HepG2 (cell line): ENCODE results near the gene STEAP1. TPM values are rescaled to one million over a fixed set of nuclear protein-coding genes. Genes with fewer than 3 reads are reported as not detected.
"Not testable (repeated sequence)": the region's sequence is repeated elsewhere in the genome, so short reads cannot be mapped to it uniquely, and the experiment has no call there.

Experiments used
- ATAC-seq: fragments of 200-7000 bp; cut with Tn5 transposase; 3 replicates; pipeline ENCODE4 v1.9.1; 2020; ENCODE audit warnings: mild to moderate bottlenecking, moderate library complexity
- Bru-seq: library from RNA; stranded (reverse); fragments of 400-500 nt; gene quantifications from one replicate; lab custom pipeline; 2021; lab: Mats Ljungman, UMichigan
- BruChase-seq, 2 experiments: library from RNA; stranded (reverse); fragments of 400-500 nt; gene quantifications; one replicate each; lab custom pipeline; 2021; lab: Mats Ljungman, UMichigan
- BruUV-seq: library from RNA; stranded (reverse); fragments of 400-500 nt; replicated peaks from 2 replicates; lab custom pipeline; 2021; lab: Mats Ljungman, UMichigan
- CTCF ChIA-PET: fragments of 300-600 bp; formaldehyde crosslinking; extraction: SDS; loops from one replicate; lab custom pipeline; 2021; ENCODE audit warnings: low total read pairs, inconsistent platforms, low intra/inter-chr PET ratio; lab: Yijun Ruan, JAX
- POLR2A ChIA-PET: fragments of 350-600 bp; sonication (Branson Sonifier 250); formaldehyde crosslinking; loops from one replicate; lab custom pipeline; 2020; ENCODE audit warnings: antibody characterized with exemption, inconsistent platforms; lab: Yijun Ruan, JAX
- DNase-seq: peaks from one replicate; pipeline ENCODE4 v3.0.0-alpha.2; 2015; ENCODE audit warnings: low spot score
- FAIRE-seq: peaks from 3 replicates; lab custom pipeline; 2011; peaks lifted over from hg19 to GRCh38; lab: Jason Lieb, UNC
- H2AFZ ChIP-seq: one replicate; pipeline ENCODE4 v1.6.1; 2011; ENCODE audit warnings: low read length, inconsistent platforms
- H3K27ac ChIP-seq: fragments of 300-600 bp; 3 replicates; pipeline ENCODE4 v1.8.0; 2011; ENCODE audit warnings: mixed run types, mild to moderate bottlenecking, mixed read lengths, low read length, inconsistent platforms; ENCODE audit not compliant: insufficient read depth; ENCODE audit errors: extremely low read length
- H3K27me3 ChIP-seq, 2 experiments: fragments of 200-600 bp in 1 of 2; 2 replicates in 1 of 2; 3 replicates in 1 of 2; pipeline versions ENCODE4 v1.6.0 to v1.8.0; 2011; ENCODE audit warnings: low read length in 2 of 2, mild to moderate bottlenecking in 2 of 2, moderate library complexity in 2 of 2, inconsistent platforms in 1 of 2; ENCODE audit not compliant: insufficient read depth in 2 of 2, control insufficient read depth in 1 of 2
- H3K36me3 ChIP-seq, 2 experiments: fragments of 200-600 bp in 1 of 2; replicated peaks in 1 of 2; 2 replicates in 1 of 2; 3 replicates in 1 of 2; pipeline versions ENCODE4 v1.5.1 to v1.8.0; 2011; ENCODE audit warnings: low read length in 2 of 2, inconsistent platforms in 1 of 2; ENCODE audit not compliant: insufficient read depth in 2 of 2, control insufficient read depth in 1 of 2
- H3K4me1 ChIP-seq: 2 replicates; pipeline ENCODE4 v1.5.1; 2012; ENCODE audit warnings: low read length, inconsistent platforms; ENCODE audit not compliant: insufficient read depth
- H3K4me2 ChIP-seq: 2 replicates; pipeline ENCODE4 v1.6.0; 2011; ENCODE audit warnings: low read depth, low read length, inconsistent platforms
- H3K4me3 ChIP-seq, 3 experiments: fragments of 200-600 bp in 1 of 3; sonication (generic), shearing (Covaris generic) in 1 of 3; replicated peaks in 1 of 3; 2 replicates each; pipeline ENCODE4 v1.5.1; 2011 to 2016; ENCODE audit warnings: low read length in 3 of 3, inconsistent platforms in 2 of 3, low read depth in 2 of 3, mild to moderate bottlenecking in 2 of 3, control low read depth in 1 of 3, mixed read lengths in 1 of 3; ENCODE audit not compliant: insufficient read depth in 1 of 3
- H3K79me2 ChIP-seq: one replicate; pipeline ENCODE4 v1.6.1; 2011; ENCODE audit warnings: low read length, inconsistent platforms; ENCODE audit not compliant: insufficient read depth
- H3K9ac ChIP-seq: 2 replicates; pipeline ENCODE4 v1.6.0; 2011; ENCODE audit warnings: mild to moderate bottlenecking, low read depth, low read length, inconsistent platforms; ENCODE audit not compliant: insufficient read depth
- H3K9me3 ChIP-seq: 2 replicates; pipeline ENCODE4 v1.5.1; 2012; ENCODE audit warnings: mild to moderate bottlenecking, low read length
- H4K20me1 ChIP-seq: 2 replicates; pipeline ENCODE4 v1.6.0; 2011; ENCODE audit warnings: inconsistent platforms, mild to moderate bottlenecking, low read length, moderate library complexity; ENCODE audit not compliant: insufficient read depth
- ELF1 ChIP-seq: sonication (generic); formaldehyde crosslinking; IDR thresholded peaks from 2 replicates; pipeline ENCODE4 v1.4.0; 2020; ENCODE audit warnings: missing genetic modification reagents
- EP300 ChIP-seq, 3 experiments: sonication (generic) in 1 of 3; formaldehyde crosslinking in 1 of 3; IDR thresholded peaks; 2 replicates each; pipeline versions ENCODE4 v1.5.1 to v1.6.1; 2011 to 2020; ENCODE audit warnings: low read depth in 2 of 3, low read length in 2 of 3, borderline replicate concordance in 1 of 3, improper control_type of control experiment in 1 of 3, mild to moderate bottlenecking in 1 of 3, missing genetic modification reagents in 1 of 3, moderate library complexity in 1 of 3
- HOXA5 ChIP-seq: sonication (generic); formaldehyde crosslinking; IDR thresholded peaks from 2 replicates; pipeline ENCODE4 v1.4.0; 2020; ENCODE audit warnings: missing genetic modification reagents
- IRF2 ChIP-seq: IDR thresholded peaks from 2 replicates; pipeline ENCODE4 v1.6.1; 2018; ENCODE audit warnings: missing genetic modification reagents, missing compliant biosample characterization
- IRX3 ChIP-seq: sonication (generic); formaldehyde crosslinking; IDR thresholded peaks from 2 replicates; pipeline ENCODE4 v1.8.1; 2023; ENCODE audit warnings: mild to moderate bottlenecking, low read depth, missing genetic modification reagents, borderline replicate concordance
- KLF15 ChIP-seq: sonication (generic); formaldehyde crosslinking; IDR thresholded peaks from 2 replicates; pipeline ENCODE4 v1.8.1; 2023; ENCODE audit warnings: borderline replicate concordance, mild to moderate bottlenecking, inconsistent platforms, missing genetic modification reagents, mixed read lengths
- POLR2AphosphoS5 ChIP-seq: IDR thresholded peaks from 2 replicates; pipeline ENCODE4 v1.6.1; 2012; ENCODE audit warnings: low read depth, low read length
- SP140L ChIP-seq: sonication (generic); formaldehyde crosslinking; IDR thresholded peaks from 2 replicates; pipeline ENCODE4 v1.4.0; 2020; ENCODE audit warnings: missing genetic modification reagents, borderline replicate concordance
- ZNF317 ChIP-seq: sonication (generic); formaldehyde crosslinking; IDR thresholded peaks from 2 replicates; pipeline ENCODE4 v1.5.0; 2020; ENCODE audit warnings: mild to moderate bottlenecking, missing genetic modification reagents
- WGBS: methylation state at CpG from one replicate; pipeline ENCODE4 v1.1.6; 2017; ENCODE audit warnings: low lambda C conversion rate; 5-methylcytosine and 5-hydroxymethylcytosine counted together
- in situ Hi-C: cut with HindIII; loops from 2 replicates; pipeline ENCODE4 v1.10.0; 2017; ENCODE audit warnings: low pct_unique_long_range_greater_than_20kb; ENCODE audit not compliant: extremely low pct_ligation_motif_present
- intact Hi-C: fragments of 100-400 bp; cut with micrococcal nuclease; formaldehyde crosslinking; loops from one replicate; pipeline ENCODE4 v1.10.0; 2022; ENCODE audit not compliant: unreplicated experiment
- long read RNA-seq, 2 experiments: library from RNA in 1 of 2; library from polyadenylated mRNA in 1 of 2; stranded (forward) in 1 of 2; unstranded in 1 of 2; transcript quantifications; one replicate each; pipeline ENCODE4 v2.0.0, GENCODE V29; 2019 to 2022
- polyA minus RNA-seq, 3 experiments: library from RNA; depleted of rRNA, polyadenylated mRNA; stranded (reverse); fragments of >200 nt; gene quantifications; 2 replicates each; pipeline ENCODE4 v1.2.3, GENCODE V29; 2011; ENCODE audit warnings: low replicate concordance in 1 of 3
- polyA plus RNA-seq, 8 experiments: library from polyadenylated mRNA; depleted of rRNA in 3 of 8; stranded (reverse) in 7 of 8; unstranded in 1 of 8; fragments of >200 nt; fragmentation: Illumina TruSeq in 4 of 8; extraction: Trizol in 4 of 8; gene quantifications; 2 replicates each; pipeline versions ENCODE4 v1.2.1 to v1.2.3, GENCODE V29; 2011 to 2016; ENCODE audit warnings: low read depth in 4 of 8, missing spikeins in 1 of 8, mixed read lengths in 1 of 8; ENCODE audit not compliant: insufficient read depth in 1 of 8
- total RNA-seq, 5 experiments: library from RNA; depleted of rRNA; stranded (reverse); fragments of >200 nt; fragmentation: Illumina TruSeq; extraction: Trizol; gene quantifications; 2 replicates each; pipeline ENCODE4 v1.2.3, GENCODE V29; 2016; ENCODE audit warnings: low read depth in 1 of 5
- TF ChIP-seq, protein P1 (sequence below): sonication (generic); formaldehyde crosslinking; IDR thresholded peaks from 2 replicates; pipeline ENCODE4 v1.4.0; 2020; ENCODE audit warnings: missing genetic modification reagents
- TF ChIP-seq, protein P2 (sequence below): IDR thresholded peaks from 2 replicates; pipeline ENCODE4 v1.6.1; 2012; ENCODE audit warnings: inconsistent platforms

STEAP1 gene
- total RNA-seq (2016; rRNA removed; fragmentation: Illumina TruSeq; extraction: Trizol) (17.3 and 24.2 TPM in 2 replicates), polyA plus RNA-seq (2011; rRNA removed) (22.2 and 23.2 TPM in 2 replicates), polyA minus RNA-seq (2011; rRNA and poly(A)+ RNA removed; ENCODE audit: low replicate concordance) (3.2 TPM in 1 of 2 replicates, not detected in the other), Bru-seq, nascent RNA (percentile 69 among the genes with signal in this experiment), BruChase-seq, experiment 1, labeled RNA remaining after a 6-hour chase (percentile 75 among the genes with signal in this experiment), BruChase-seq, experiment 2, labeled RNA remaining after a 2-hour chase (percentile 65 among the genes with signal in this experiment)
- total RNA-seq (2016; cell fraction: cytosol; rRNA removed; fragmentation: Illumina TruSeq; extraction: Trizol; ENCODE audit: low read depth): 5.6 and 6.9 TPM in 2 replicates
- total RNA-seq (2016; cell fraction: insoluble cytoplasmic fraction; rRNA removed; fragmentation: Illumina TruSeq; extraction: Trizol): 17.3 and 24.0 TPM in 2 replicates
- 6.2 and 7.4 TPM in 2 replicates for total RNA-seq (2016; cell fraction: membrane; rRNA removed; fragmentation: Illumina TruSeq; extraction: Trizol)
- total RNA-seq (2016; cell fraction: nucleus; rRNA removed; fragmentation: Illumina TruSeq; extraction: Trizol): 20.3 and 22.1 TPM in 2 replicates
- 11.0 and 22.5 TPM in 2 replicates for polyA plus RNA-seq (2011; cell fraction: cytosol; rRNA removed)
- 6.9 and 11.7 TPM in 2 replicates for polyA plus RNA-seq (2011; cell fraction: nucleus; rRNA removed)
- 23.5 and 39.3 TPM in 2 replicates for polyA plus RNA-seq (2012)
- 3.9 and 4.2 TPM in 2 replicates for polyA plus RNA-seq (2016; cell fraction: cytosol; fragmentation: Illumina TruSeq; extraction: Trizol; ENCODE audit: low read depth)
- 15.0 and 16.3 TPM in 2 replicates for polyA plus RNA-seq (2016; cell fraction: insoluble cytoplasmic fraction; fragmentation: Illumina TruSeq; extraction: Trizol; ENCODE audit: low read depth)
- polyA plus RNA-seq (2016; cell fraction: membrane; fragmentation: Illumina TruSeq; extraction: Trizol; ENCODE audit: low read depth): 4.1 and 5.3 TPM in 2 replicates
- polyA plus RNA-seq (2016; cell fraction: nucleus; fragmentation: Illumina TruSeq; extraction: Trizol; ENCODE audit: insufficient read depth, low read depth): 32.3 and 34.0 TPM in 2 replicates
- polyA minus RNA-seq (2011; cell fraction: cytosol; rRNA and poly(A)+ RNA removed): 6.7 and 7.2 TPM in 2 replicates
- 6.3 and 13.8 TPM in 2 replicates for polyA minus RNA-seq (2011; cell fraction: nucleus; rRNA and poly(A)+ RNA removed)
- long read RNA-seq, experiment 1, transcript STEAP1-201 (5 exons, 1,313 nt): major isoform, 22 of 23 reads
- long read RNA-seq, experiment 1, partial matches to known transcripts: 1 of 23 reads
- long read RNA-seq, experiment 1, other reads (novel, unspliced or antisense): 0 of 23 reads
- long read RNA-seq, experiment 2, transcript STEAP1-201 (5 exons, 1,313 nt): major isoform, 33 of 45 reads
- long read RNA-seq, experiment 2, partial matches to known transcripts: 8 of 45 reads
- long read RNA-seq, experiment 2, other reads (novel, unspliced or antisense): 4 of 45 reads

DNA sequence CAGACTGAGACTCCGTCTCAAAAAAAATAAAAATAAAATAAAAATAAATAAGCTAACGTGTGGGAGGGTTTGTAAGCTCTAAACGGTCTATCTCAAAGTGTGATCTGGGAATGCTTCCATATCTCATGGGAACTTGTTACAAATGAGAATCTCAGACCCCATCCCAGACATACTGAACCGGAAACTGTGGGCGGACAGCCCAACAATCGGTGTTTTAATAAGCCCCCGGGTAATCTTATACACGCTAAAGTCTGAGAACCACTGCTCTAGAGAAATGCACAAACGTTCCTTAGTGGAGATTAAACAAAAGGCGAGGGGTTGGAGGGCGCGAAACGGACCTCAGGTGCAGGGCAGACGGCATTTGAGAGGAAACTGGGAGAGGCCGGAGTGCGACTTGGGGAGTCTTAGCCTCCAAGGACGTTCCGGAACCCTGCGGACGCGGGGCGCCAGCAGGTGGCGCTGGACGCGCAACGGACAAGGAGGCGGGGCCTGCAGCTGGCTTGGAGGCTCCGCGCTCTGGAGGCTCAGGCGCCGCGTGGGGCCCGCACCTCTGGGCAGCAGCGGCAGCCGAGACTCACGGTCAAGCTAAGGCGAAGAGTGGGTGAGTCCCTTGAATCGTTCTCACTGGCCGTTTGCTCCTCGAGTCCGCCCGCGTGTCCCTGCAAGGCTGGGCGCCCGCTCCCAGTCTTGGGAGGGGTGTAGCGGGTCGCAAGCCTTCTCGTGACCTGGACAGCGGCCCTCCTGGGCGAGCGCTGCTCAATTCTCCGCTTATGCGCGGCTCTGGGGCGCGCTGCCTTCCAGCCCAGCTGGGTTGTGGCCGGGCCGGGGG is at the start of gene STEAP1:
STEAP1 (plus strand) TSS at position 527 of the 829 bp plus-strand sequence. CDS start 5,320 bp downstream, outside the sequence.
- WGBS: 4% methylated on average over 17 of the region's 58 CpGs
- H4K20me1 ChIP-seq, H3K27me3 ChIP-seq, H3K79me2 ChIP-seq, BruUV-seq, FAIRE-seq, H3K36me3 ChIP-seq, H3K9me3 ChIP-seq: not testable (repeated sequence)
- H2AFZ ChIP-seq: peak within 1 kb of the TSS; percentile 86
- in situ Hi-C loops (loop anchor here (10.0 kb wide), 2 partner anchors 111 to 261 kb away; no protein-coding TSS in a partner anchor), intact Hi-C loops (loop anchor here (1.0 to 5.0 kb wide), 8 partner anchors 19 to 273 kb away; partner anchors contain the start of genes CFAP69, GTPBP10 and STEAP2)
- peak within 1 kb of the TSS; percentile 81 for H3K9ac ChIP-seq
- peak within 1 kb of the TSS; percentile 75 for H3K27ac ChIP-seq
- ATAC-seq (peak; percentile 95), DNase-seq (peak; percentile 77)
- H3K4me2 ChIP-seq: peak within 1 kb of the TSS; percentile 74
- ChIA-PET POLR2A (interaction anchor here (0.7 to 2.9 kb wide), 9 partner anchors 18 to 274 kb away, joined by 3 to 51 read pairs (median 6); partner anchors contain the start of gene STEAP2), CTCF (interaction anchor here (0.8 to 2.6 kb wide), 4 partner anchors 57 to 274 kb away, joined by 4 to 20 read pairs (median 12); partner anchors contain the start of gene STEAP2)
- peaks cover 16% of the 10 kb centered on the region for H3K4me1 ChIP-seq
- peak within 1 kb of the TSS; percentile 74 to 82 (median 78); a peak in 5 of 6 replicates for H3K4me3 ChIP-seq
- TF ChIP-seq, protein P1, sequence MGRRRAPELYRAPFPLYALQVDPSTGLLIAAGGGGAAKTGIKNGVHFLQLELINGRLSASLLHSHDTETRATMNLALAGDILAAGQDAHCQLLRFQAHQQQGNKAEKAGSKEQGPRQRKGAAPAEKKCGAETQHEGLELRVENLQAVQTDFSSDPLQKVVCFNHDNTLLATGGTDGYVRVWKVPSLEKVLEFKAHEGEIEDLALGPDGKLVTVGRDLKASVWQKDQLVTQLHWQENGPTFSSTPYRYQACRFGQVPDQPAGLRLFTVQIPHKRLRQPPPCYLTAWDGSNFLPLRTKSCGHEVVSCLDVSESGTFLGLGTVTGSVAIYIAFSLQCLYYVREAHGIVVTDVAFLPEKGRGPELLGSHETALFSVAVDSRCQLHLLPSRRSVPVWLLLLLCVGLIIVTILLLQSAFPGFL: 0 out of 2 replicates have a peak, but pooled peaks have one; percentile 33
- TF ChIP-seq HOXA5 (CRISPR knock-in tag): peak; percentile 93
- TF ChIP-seq KLF15: peak; percentile 65; the same call in 1 of the 2 replicates
- peak; percentile 60 for TF ChIP-seq POLR2AphosphoS5
- TF ChIP-seq ZNF317 (CRISPR knock-in tag): peak; percentile 70; the same call in 1 of the 2 replicates
- peak; percentile 85 for TF ChIP-seq IRF2 (CRISPR knock-in tag)
- TF ChIP-seq, protein P2, sequence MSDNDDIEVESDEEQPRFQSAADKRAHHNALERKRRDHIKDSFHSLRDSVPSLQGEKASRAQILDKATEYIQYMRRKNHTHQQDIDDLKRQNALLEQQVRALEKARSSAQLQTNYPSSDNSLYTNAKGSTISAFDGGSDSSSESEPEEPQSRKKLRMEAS: peak; percentile 90
- TF ChIP-seq SP140L: peak; percentile 78; the same call in 1 of the 2 replicates
- TF ChIP-seq IRX3 (CRISPR knock-in tag): peak; percentile 60; the same call in 1 of the 2 replicates
- peak in 1 of 2 experiments; percentile 4; a peak in 1 of 4 replicates for TF ChIP-seq EP300 (IDR thresholded peaks at IDR 0.05; ENCODE audit: low read depth in 2 of 2, low read length in 2 of 2)
- TF ChIP-seq EP300 (CRISPR knock-in tag; IDR thresholded peaks at IDR 0.05; ENCODE audit: borderline replicate concordance): peak; percentile 42; the same call in 1 of the 2 replicates
- TF ChIP-seq ELF1 (CRISPR knock-in tag): peak; percentile 62
